ENCODE measurements around the gene ZNF865. TPM values are rescaled to one million over a fixed set of nuclear protein-coding genes. Genes with fewer than 3 reads are reported as not detected.
A peak's percentile ranks its signal among the peaks of the same experiment; 100 is the strongest.

The ZNF865 gene
- polyA plus RNA-seq, 1 donor from 2014 or later, result 1.7 TPM

DNA sequence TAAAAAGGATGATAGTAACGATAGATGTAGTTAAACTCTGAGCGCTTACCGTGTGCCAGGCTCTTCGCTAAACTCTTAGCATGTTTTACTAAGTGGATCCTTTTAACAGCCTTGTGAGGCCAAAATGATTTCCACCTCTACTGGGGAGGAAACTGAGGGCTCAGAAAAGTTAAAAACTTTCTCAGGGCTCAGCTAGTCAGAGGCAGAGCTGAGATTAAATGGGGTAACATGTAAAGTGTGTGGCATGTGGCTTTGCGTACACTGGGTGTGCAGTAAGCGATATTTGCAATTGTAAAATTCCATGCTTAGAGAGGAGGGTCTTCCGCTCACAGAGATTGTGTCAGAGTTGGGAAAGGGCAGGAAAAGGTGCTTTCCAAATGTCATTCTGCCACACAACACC lies 51.1 kb downstream of the ZNF865 start:
- Histone ChIP-seq H3K4me3 (ENCODE audit: low read length) (peak overlapping the region; percentile 91), H3K27ac (ENCODE audit: low read length) (no peak overlapping the region), H3K9ac (ENCODE audit: low read length) (peak overlapping the region; percentile 98), H3K9me2 (ENCODE audit: insufficient read depth, low read length) (no peaks in the 10 kb centered on the region), H3K36me3 (ENCODE audit: insufficient read depth, low read length) (no peaks in the 10 kb centered on the region), H4K20me1 (ENCODE audit: insufficient read depth) (peaks cover 42% of the 10 kb centered on the region), H2AFZ (ENCODE audit: low read depth, low read length) (no peak overlapping the region), H3K27me3 (ENCODE audit: insufficient read depth, low read depth, low read length) (no peaks in the 10 kb centered on the region), H3K9me3 (ENCODE audit: low read length) (no peaks in the 10 kb centered on the region), H3K79me2 (replicated peaks; ENCODE audit: insufficient read depth, low read length) (peaks cover 43% of the 10 kb centered on the region), H3F3A (ENCODE audit: insufficient read depth, low read length, poor library complexity, severe bottlenecking) (no peaks in the 10 kb centered on the region), H3K4me2 (ENCODE audit: low read length) (peak overlapping the region; percentile 94)
- TF ChIP-seq, protein P1, sequence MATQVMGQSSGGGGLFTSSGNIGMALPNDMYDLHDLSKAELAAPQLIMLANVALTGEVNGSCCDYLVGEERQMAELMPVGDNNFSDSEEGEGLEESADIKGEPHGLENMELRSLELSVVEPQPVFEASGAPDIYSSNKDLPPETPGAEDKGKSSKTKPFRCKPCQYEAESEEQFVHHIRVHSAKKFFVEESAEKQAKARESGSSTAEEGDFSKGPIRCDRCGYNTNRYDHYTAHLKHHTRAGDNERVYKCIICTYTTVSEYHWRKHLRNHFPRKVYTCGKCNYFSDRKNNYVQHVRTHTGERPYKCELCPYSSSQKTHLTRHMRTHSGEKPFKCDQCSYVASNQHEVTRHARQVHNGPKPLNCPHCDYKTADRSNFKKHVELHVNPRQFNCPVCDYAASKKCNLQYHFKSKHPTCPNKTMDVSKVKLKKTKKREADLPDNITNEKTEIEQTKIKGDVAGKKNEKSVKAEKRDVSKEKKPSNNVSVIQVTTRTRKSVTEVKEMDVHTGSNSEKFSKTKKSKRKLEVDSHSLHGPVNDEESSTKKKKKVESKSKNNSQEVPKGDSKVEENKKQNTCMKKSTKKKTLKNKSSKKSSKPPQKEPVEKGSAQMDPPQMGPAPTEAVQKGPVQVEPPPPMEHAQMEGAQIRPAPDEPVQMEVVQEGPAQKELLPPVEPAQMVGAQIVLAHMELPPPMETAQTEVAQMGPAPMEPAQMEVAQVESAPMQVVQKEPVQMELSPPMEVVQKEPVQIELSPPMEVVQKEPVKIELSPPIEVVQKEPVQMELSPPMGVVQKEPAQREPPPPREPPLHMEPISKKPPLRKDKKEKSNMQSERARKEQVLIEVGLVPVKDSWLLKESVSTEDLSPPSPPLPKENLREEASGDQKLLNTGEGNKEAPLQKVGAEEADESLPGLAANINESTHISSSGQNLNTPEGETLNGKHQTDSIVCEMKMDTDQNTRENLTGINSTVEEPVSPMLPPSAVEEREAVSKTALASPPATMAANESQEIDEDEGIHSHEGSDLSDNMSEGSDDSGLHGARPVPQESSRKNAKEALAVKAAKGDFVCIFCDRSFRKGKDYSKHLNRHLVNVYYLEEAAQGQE (IDR thresholded peaks at IDR 0.05; ENCODE audit: borderline replicate concordance), result no peak
- TF ChIP-seq EP300 (conservative IDR thresholded peaks at IDR 0.05; ENCODE audit: poor library complexity, severe bottlenecking) (no peak), RAD21 (conservative IDR thresholded peaks at IDR 0.05) (no peak), SMC3 (conservative IDR thresholded peaks at IDR 0.05; ENCODE audit: poor library complexity) (no peak), MXI1 (conservative IDR thresholded peaks at IDR 0.05; ENCODE audit: poor library complexity, severe bottlenecking) (no peak), EZH2 (IDR thresholded peaks at IDR 0.05; ENCODE audit: borderline replicate concordance, insufficient read depth, low read length, poor library complexity, severe bottlenecking) (no peak), POLR2AphosphoS5 (IDR thresholded peaks at IDR 0.05) (no peak), TAF1 (IDR thresholded peaks at IDR 0.05; ENCODE audit: low read depth) (no peak)
- TF ChIP-seq, protein P2, sequence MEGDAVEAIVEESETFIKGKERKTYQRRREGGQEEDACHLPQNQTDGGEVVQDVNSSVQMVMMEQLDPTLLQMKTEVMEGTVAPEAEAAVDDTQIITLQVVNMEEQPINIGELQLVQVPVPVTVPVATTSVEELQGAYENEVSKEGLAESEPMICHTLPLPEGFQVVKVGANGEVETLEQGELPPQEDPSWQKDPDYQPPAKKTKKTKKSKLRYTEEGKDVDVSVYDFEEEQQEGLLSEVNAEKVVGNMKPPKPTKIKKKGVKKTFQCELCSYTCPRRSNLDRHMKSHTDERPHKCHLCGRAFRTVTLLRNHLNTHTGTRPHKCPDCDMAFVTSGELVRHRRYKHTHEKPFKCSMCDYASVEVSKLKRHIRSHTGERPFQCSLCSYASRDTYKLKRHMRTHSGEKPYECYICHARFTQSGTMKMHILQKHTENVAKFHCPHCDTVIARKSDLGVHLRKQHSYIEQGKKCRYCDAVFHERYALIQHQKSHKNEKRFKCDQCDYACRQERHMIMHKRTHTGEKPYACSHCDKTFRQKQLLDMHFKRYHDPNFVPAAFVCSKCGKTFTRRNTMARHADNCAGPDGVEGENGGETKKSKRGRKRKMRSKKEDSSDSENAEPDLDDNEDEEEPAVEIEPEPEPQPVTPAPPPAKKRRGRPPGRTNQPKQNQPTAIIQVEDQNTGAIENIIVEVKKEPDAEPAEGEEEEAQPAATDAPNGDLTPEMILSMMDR (IDR thresholded peaks at IDR 0.05; ENCODE audit: poor library complexity, severe bottlenecking), result no peak

GRCh38 chr19:55656988-55657747 lies 51.7 kb downstream of the ZNF865 start:
- H3K9me3 ChIP-seq (ENCODE audit: low read length), result no peaks in the 10 kb centered on the region
- H3K27ac ChIP-seq (ENCODE audit: low read length), result no peak overlapping the region
- H3K9ac ChIP-seq (ENCODE audit: low read length), result peak overlapping the region; percentile 98
- peaks cover 43% of the 10 kb centered on the region for H3K79me2 ChIP-seq (replicated peaks; ENCODE audit: insufficient read depth, low read length)
- H3K4me3 ChIP-seq (ENCODE audit: low read length), result peak overlapping the region; percentile 91
- TF ChIP-seq, protein P2 (IDR thresholded peaks at IDR 0.05; ENCODE audit: poor library complexity, severe bottlenecking), result no peak
- TF ChIP-seq RAD21 (conservative IDR thresholded peaks at IDR 0.05) (no peak), MXI1 (conservative IDR thresholded peaks at IDR 0.05; ENCODE audit: poor library complexity, severe bottlenecking) (no peak), POLR2AphosphoS5 (IDR thresholded peaks at IDR 0.05) (no peak), SMC3 (conservative IDR thresholded peaks at IDR 0.05; ENCODE audit: poor library complexity) (no peak), EP300 (conservative IDR thresholded peaks at IDR 0.05; ENCODE audit: poor library complexity, severe bottlenecking) (no peak), TAF1 (IDR thresholded peaks at IDR 0.05; ENCODE audit: low read depth) (no peak), EZH2 (IDR thresholded peaks at IDR 0.05; ENCODE audit: borderline replicate concordance, insufficient read depth, low read length, poor library complexity, severe bottlenecking) (no peak)
- TF ChIP-seq, protein P1 (IDR thresholded peaks at IDR 0.05; ENCODE audit: borderline replicate concordance), result no peak
- no peak overlapping the region for H2AFZ ChIP-seq (ENCODE audit: low read depth, low read length)
- H3K36me3 ChIP-seq (ENCODE audit: insufficient read depth, low read length), result no peaks in the 10 kb centered on the region
- no peaks in the 10 kb centered on the region for H3K27me3 ChIP-seq (ENCODE audit: insufficient read depth, low read depth, low read length)
- no peaks in the 10 kb centered on the region for H3F3A ChIP-seq (ENCODE audit: insufficient read depth, low read length, poor library complexity, severe bottlenecking)
- H4K20me1 ChIP-seq (ENCODE audit: insufficient read depth), result peaks cover 42% of the 10 kb centered on the region
- peak overlapping the region; percentile 94 for H3K4me2 ChIP-seq (ENCODE audit: low read length)
- H3K9me2 ChIP-seq (ENCODE audit: insufficient read depth, low read length), result no peaks in the 10 kb centered on the region
